Measurements from ENCODE around the gene SEMA3A.

Gene SEMA3A

DNA sequence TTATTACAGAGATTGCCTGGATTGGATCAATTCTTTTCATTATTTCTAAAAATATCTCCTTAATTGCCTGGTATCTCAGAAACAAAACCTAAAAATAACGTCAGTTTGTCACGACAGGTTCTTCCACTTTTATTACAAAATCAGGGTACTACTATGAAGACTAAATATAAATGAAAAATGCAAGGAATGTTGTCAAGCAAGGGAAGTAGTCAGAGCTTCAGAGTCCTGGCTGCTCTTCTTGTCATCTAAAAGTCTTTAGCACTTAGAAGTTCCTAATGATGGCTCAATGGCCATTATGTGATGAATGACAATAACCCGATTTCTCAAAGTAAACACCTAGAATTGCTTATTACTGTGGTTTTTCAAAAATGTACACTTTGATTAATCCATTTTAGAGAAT, 192.2 kb downstream of the SEMA3A start:
- no peak for DNase-seq

DNA sequence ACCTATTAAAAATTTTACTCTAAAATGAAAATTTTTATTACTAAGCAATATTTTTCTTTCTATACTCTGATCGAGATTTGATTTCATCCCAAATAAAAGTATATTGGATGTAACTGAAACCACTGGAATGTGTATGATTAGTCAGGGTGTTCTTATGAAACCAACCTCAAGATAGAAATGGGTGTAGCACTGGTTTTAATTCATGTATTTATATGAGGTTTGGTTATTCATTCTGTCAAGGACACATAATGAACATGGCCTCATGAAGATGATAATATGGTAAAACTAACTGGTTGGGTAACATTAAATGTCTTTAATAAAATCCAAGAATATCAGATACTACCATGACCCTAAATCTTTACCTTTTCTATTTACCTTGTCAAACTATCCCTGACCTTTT, 197.7 kb downstream of the SEMA3A start:
- DNase-seq: no peak

DNA sequence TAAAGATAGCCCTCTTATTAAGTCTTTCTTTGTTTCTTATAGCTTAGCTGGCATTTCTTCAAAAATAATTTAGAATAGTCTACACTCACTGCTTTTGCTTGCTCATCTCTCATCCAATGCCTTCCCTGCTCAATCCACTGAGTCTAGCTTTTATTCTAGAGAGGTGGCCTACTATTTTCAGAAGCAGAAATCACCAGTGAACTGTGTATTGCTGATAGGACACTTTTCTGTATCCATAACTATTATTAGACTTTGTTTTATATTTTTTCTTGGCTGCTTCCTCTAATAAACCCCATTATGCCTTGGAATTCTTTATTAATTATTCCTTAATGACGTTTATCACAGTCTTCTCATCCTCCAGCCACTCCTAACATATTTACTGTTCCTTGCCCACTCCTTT, 206.8 kb downstream of the SEMA3A start:
- DNase-seq: no peak

- no peak for DNase-seq
These were observed 208.8 kb downstream of the SEMA3A start for GRCh38 chr7:83985821-83986220.

DNA sequence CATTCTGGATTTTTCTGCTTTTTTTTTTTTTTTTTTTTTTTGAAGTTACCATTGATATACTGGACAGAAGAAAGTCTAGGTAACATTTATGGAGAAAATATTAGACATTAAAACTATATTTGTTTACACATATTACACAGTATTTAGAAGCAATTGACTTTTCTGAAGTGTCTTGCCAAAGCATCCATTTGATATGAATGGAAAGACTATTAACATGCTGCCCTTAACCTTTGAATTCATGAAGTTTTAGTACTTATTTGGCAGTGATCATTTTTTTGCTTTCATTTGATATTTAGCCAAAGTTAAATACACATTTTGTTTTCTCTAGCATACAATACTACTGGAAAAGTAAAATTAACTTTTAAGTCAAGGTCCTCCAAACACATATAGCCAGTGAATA, 210.0 kb downstream of the SEMA3A start:
- DNase-seq: no peak

DNA sequence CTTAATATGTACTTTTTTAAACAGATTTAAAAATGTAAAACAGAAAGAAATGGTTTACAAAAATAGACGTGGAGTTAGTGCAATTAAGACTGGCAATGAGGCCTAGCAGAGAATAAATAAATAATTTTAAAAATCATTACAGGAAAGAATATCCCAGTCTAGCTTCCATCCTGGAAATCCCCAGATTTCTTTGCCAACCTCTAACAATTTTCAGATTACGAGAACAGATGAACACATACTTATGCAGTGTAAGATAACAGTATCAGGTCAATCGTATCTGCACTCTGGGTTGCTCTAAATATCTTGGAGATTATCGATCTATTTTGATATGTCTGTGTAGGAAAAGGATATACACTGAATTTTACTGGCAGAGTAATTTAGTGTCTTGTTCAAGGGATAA, 210.5 kb downstream of the SEMA3A start:
- no peak for DNase-seq

GRCh38 chr7:83983606-83984005, 211.0 kb downstream of the SEMA3A start:
- no peak for DNase-seq

GRCh38 chr7:83976302-83976701, 218.3 kb downstream of the SEMA3A start:
- DNase-seq: no peak

DNA sequence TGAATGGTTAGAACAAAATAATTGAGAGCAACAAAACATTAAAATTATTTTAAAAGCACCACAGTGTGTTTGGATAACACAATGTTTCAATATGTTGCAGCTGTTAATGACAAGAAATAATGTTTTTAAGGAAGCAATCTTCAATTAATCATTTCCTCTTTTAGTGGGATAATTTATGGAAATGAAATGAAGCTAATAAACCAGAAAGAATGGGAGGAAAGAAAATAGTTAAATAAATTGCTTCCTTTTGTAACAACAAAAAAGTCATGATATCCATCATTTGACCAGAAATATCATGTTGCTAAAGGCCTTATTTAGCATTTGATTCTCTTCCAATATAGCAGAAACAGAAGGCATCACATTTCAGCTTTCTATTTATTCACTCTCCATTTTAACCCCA, 224.5 kb downstream of the SEMA3A start:
- no peak for DNase-seq

DNA sequence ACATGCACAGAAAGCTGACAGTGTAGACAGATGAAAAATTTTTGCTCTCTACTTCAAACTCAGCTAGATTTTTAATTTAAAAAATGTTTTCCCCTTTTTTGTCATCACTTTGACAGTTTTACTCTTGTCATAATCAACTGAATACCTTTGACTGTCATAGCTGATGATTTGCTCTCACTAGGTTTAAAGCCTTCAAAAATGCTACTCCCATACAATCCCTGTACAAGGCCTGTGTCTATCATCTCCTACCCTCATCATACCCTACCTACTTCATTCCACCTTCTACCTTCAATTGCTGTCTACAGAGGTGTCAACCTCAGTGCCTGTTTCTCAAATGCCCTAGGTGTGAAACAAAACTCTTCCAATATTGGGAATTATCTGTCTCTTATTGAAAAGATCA, 230.3 kb downstream of the SEMA3A start:
- no peak for DNase-seq

DNA sequence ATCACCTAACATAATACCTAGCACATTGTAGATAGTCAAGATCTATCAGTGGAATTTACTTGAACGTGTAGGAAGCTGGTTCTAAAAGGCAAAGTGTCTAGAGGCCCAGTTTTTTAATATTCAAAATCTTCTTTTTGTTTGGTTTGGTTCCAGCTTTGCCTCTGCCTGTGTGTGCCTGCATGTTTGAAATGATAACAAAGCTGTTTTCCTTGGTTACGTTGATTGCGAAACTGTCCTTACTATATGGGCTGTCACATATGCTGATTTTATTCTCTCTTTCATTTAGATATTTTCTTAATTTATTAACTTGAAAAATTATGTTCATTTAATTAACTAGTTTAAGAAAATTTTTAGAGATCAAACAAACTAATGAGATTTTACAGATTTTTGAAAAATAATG, 237.3 kb downstream of the SEMA3A start:
- no peak for DNase-seq

- no peak for DNase-seq
These were observed 238.5 kb downstream of the SEMA3A start for GRCh38 chr7:83956104-83956503.

DNA sequence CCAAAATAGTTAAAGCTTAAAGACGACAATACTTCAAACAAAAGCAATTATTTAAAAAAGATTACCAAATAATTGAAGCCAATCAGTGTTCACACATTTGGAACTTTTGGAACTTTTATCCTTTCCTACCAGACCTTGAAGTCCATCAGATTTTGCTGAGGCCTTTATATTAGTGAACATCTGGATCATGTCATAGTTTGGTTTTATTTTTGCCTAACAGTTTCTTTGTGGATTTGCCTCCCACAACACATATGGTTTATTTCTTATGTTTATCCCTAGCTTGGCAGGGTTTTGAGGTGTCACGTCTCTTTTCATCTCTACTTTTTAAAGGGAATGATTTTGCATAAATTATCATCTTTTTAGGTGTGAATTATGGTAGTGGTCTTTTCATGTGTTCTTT, 242.4 kb downstream of the SEMA3A start:
- DNase-seq: no peak

- DNase-seq: no peak
These were observed 247.3 kb downstream of the SEMA3A start for GRCh38 chr7:83947260-83947659.

- no peak for DNase-seq
These were observed 247.8 kb downstream of the SEMA3A start for GRCh38 chr7:83946801-83947200.

- no peak for DNase-seq
These were observed 253.3 kb downstream of the SEMA3A start for GRCh38 chr7:83941300-83941699.

DNA sequence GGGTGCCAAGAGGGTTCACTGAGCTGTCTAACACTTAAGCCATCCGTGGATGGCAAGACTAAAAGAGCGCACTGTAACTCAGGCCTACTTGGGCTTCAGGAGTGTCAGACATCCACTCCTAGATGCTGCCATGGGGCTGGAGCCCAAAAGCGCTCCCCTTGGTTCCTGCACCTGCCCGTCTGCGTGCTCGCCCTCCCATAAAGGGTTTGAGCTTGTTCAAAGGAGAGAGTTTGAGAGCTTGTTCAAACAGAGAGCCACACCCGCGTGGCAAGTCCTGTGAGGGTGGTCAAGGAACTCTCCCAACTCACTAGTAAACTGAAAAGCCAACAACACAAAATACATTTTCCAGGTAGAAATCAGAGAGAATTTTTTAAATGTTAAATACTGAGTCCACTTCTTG, 256.7 kb downstream of the SEMA3A start:
- DNase-seq: no peak

- peak; percentile 39 for DNase-seq
These were observed 258.4 kb downstream of the SEMA3A start for GRCh38 chr7:83936056-83936708.

- no peak for DNase-seq
These were observed 260.4 kb downstream of the SEMA3A start for GRCh38 chr7:83934118-83934734.

DNA sequence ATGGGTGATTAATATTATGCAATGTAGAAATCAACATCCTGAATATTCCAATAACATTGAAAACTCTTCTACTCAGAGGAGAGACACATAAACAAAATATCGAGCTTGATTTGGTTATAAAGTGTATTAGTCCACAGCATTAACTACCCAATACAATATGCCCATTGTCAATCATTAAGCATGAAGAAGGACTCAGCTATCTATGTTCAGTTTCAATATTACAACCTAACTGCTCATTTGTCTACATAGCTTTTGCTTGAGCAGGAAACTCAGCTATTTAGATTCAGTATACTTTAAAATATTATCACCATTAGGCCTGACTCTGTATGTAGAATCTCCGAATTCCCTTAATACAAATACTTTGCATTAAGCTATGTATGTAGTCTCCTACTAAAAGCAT, 262.6 kb downstream of the SEMA3A start:
- DNase-seq: no peak

DNA sequence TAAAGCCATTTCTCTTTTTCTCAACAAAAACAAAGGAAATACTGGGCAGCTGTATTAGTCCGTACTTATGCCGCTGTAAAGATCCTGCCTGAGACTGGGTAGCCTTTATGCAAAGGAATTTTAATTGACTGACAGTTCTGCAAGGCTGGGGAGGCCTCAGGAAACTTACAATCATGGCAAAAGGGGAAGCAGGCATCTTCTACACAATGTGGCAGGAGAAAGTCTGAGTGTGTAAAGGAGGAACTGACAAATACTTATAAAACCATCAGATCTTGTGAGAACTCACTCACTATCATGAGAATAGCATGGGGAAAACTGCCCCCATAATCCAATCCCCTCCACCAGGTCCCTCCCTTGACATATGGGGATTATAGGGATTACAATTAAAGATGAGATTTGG, 264.3 kb downstream of the SEMA3A start:
- no peak for DNase-seq

DNA sequence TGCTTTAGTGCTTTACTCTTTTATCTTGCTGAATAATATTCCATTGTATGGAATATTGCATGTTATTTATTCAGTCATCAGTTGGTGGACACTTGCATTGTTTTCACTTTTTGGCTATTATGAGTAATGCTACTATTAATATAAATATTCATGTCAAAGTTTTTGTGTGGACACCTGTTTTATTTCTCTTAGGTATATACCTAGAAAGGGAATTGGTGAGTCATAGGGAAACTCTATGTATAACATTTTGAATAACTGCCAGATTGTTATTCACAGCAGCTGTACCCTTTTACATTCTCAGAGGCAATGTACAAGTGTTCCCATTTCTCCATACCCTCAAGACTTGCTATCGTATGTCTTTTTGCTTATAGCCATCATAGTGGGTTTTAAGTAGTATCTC, 268.7 kb downstream of the SEMA3A start:
- no peak for DNase-seq

- DNase-seq: no peak
These were observed 272.5 kb downstream of the SEMA3A start for GRCh38 chr7:83921941-83922607.

DNA sequence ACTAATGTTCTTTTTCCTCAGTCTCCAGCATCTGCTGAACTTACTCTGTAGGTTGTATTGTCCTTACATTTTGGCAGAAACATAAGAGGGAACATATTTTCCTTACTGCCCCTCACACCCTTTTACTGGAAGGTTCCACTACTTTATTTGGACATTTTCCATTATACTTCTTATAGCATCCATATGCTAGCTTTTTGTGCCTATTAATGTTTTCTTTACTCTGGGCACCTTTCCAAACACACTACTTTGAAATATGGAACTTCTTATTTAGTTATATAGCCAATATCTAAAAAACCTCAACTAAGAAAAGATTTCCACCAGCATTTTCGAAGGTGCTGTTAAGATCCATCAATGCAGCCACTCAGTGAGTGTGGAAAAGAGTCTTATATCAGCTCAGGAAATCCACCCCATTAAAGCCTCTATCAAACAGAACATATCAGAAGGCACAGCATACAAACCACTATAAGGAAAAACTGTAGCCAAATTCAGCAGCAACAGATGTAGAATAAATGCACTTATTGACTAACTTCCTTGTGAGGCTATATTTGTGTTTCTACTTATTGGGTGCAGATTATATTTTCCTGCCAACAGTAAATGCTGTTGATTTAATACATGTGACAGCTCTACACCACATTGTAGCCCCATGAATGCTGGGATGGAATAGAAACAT, 273.2 kb downstream of the SEMA3A start:
- no peak for DNase-seq
